Lower lobe of right lung (tissue), 2 donors: Measurements from ENCODE around the gene STIL. TPM values are rescaled to one million over a fixed set of nuclear protein-coding genes. Genes with fewer than 3 reads are reported as not detected.
"Not testable (repeated sequence)": the region's sequence is repeated elsewhere in the genome, so short reads cannot be mapped to it uniquely, and the experiment has no call there.

Source experiments
- ATAC-seq, 2 donors: fragments of 200-7000 bp; cut with Tn5 transposase; one replicate each; pipeline ENCODE4 v1.9.1; 2020 to 2022; ENCODE audit warnings: mild to moderate bottlenecking in 2 of 2, moderate library complexity in 2 of 2
- DNase-seq: peaks from one replicate; pipeline ENCODE4 v3.0.0-alpha.2; 2020
- H3K27ac ChIP-seq: fragments of 200-600 bp; one replicate; pipeline ENCODE4 v1.8.0; 2022
- H3K27me3 ChIP-seq: fragments of 200-600 bp; one replicate; pipeline ENCODE4 v1.8.0; 2022; ENCODE audit warnings: low read depth
- H3K36me3 ChIP-seq: fragments of 200-600 bp; one replicate; pipeline ENCODE4 v1.8.0; 2022; ENCODE audit warnings: mild to moderate bottlenecking
- H3K4me1 ChIP-seq: fragments of 200-600 bp; one replicate; pipeline ENCODE4 v1.8.0; 2022
- H3K4me3 ChIP-seq: fragments of 200-600 bp; one replicate; pipeline ENCODE4 v1.8.0; 2022; ENCODE audit warnings: mild to moderate bottlenecking
- H3K9me3 ChIP-seq: fragments of 200-600 bp; one replicate; pipeline ENCODE4 v1.8.0; 2022
- intact Hi-C: fragments of 100-400 bp; cut with DNase I; formaldehyde crosslinking; loops from one replicate; pipeline ENCODE4 v1.11.0; 2022
- total RNA-seq: library from RNA; stranded (reverse); fragmentation: NEBNext Ultra II Directional; extraction: Animal tissue kit (Norgen Biotek cat#: 25700); gene quantifications from one replicate; pipeline ENCODE4 v1.2.1, GENCODE V29; 2021
- TF ChIP-seq, protein P1 (sequence below): fragments of 200-600 bp; IDR thresholded peaks from one replicate; pipeline ENCODE4 v1.8.0; 2022; ENCODE audit warnings: antibody characterized with exemption, mild to moderate bottlenecking
- donor health status: DM: no; HTN: yes; CAD: no; lungs with severe emphysema.

Gene STIL
- total RNA-seq, 1 donor from 2014 or later: 1.6 TPM

DNA sequence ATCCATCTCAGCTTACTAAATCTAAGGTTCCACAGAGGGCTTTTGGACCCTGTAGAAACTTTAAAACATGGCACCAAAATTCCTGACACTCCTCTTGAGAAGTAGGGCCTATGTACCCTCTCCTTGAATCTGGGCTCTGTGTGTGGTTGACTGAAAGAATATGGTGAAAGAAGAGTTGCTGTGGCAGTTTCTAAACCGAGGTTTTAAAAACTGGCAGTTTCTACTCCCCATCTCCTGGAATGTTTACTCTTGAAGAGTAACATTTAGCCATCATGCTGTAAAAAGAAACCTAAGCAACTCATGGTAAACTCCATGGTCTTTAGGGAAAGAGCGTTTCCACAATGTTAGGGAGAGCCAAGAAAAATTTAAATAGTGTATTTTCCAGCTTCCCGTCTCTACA, 15.0 kb upstream of the STIL start:
- Histone ChIP-seq H3K36me3 (no peaks in the 10 kb centered on the region), H3K27ac (no peak overlapping the region), H3K9me3 (no peaks in the 10 kb centered on the region), H3K4me1 (peaks cover 10% of the 10 kb centered on the region), H3K4me3 (no peak overlapping the region), H3K27me3 (no peaks in the 10 kb centered on the region)
- ATAC-seq: no peak
- intact Hi-C loops: no loop called here
- DNase-seq: no peak
- TF ChIP-seq, protein P1, sequence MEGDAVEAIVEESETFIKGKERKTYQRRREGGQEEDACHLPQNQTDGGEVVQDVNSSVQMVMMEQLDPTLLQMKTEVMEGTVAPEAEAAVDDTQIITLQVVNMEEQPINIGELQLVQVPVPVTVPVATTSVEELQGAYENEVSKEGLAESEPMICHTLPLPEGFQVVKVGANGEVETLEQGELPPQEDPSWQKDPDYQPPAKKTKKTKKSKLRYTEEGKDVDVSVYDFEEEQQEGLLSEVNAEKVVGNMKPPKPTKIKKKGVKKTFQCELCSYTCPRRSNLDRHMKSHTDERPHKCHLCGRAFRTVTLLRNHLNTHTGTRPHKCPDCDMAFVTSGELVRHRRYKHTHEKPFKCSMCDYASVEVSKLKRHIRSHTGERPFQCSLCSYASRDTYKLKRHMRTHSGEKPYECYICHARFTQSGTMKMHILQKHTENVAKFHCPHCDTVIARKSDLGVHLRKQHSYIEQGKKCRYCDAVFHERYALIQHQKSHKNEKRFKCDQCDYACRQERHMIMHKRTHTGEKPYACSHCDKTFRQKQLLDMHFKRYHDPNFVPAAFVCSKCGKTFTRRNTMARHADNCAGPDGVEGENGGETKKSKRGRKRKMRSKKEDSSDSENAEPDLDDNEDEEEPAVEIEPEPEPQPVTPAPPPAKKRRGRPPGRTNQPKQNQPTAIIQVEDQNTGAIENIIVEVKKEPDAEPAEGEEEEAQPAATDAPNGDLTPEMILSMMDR: no peak

DNA sequence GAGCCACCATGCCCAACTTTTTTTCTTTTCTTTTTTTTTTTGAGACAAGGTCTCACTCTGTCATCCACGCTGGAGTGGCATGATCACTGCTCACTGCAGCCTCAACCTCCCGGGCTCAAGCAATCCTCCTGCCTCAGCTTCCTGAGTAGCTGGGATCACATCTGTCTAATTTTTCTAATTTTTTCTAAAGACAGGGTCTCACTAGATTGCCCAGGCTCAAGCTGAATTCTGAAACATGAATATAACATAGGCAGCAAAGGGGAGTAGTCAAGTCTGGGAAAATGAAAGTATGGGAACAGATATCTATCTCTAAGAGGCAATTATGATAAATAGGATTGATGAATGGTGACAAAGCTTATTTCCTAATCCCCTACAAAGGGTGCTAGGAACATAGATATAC, 12.3 kb upstream of the STIL start:
- no peak overlapping the region for H3K27ac ChIP-seq
- H3K4me1 ChIP-seq: no peaks in the 10 kb centered on the region
- H3K27me3 ChIP-seq: no peaks in the 10 kb centered on the region
- intact Hi-C loops: no loop called here
- DNase-seq (no peak), ATAC-seq (no peak)
- TF ChIP-seq, protein P1: no peak
- H3K36me3 ChIP-seq: no peaks in the 10 kb centered on the region
- no peak overlapping the region for H3K4me3 ChIP-seq
- no peaks in the 10 kb centered on the region for H3K9me3 ChIP-seq

DNA sequence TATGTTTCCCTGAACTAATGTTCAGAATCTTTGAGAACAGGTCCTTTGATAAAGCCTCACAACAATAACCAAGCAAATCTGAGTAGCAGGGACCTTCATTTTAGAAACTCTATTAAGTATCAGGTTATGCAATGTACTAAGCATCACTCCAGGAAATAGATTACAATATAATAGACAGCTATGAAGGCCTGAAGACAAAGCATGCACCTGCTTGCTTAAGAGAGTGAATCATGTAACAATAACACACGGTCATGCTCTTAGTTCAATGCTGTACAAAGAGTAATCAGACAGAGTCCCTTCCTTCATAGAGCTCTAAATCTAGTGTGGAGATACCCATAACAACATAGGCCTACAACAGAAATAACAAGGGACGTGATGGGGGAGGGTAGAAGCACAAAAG, 11.6 kb upstream of the STIL start:
- no peak for DNase-seq
- Histone ChIP-seq H3K36me3 (no peaks in the 10 kb centered on the region), H3K27ac (no peak overlapping the region), H3K4me1 (no peaks in the 10 kb centered on the region), H3K4me3 (no peak overlapping the region), H3K27me3 (no peaks in the 10 kb centered on the region), H3K9me3 (no peaks in the 10 kb centered on the region)
- intact Hi-C loops: no loop called here
- no peak for ATAC-seq
- TF ChIP-seq, protein P1: no peak

DNA sequence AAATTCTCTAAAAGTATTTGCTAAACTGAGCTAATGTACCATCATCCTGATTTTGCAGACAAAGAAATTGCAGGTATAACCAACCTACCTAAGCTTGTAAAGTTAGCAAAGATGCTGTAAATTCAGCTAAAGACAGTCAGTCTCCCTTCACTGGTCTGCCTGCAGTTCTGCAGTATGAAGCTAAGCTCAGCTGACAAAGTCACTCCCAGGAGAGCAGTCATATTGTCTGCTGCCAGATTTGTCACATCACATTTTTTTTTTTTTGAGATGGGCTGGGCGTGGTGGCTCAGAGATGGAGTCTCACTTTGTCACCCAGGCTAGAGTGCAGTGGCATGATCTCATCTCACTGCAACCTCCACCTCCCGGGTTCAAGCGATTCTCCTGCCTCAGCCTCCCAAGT, 10.7 kb upstream of the STIL start:
- H3K4me1 ChIP-seq: no peaks in the 10 kb centered on the region
- H3K27ac ChIP-seq: no peak overlapping the region
- ATAC-seq: no peak
- H3K9me3 ChIP-seq: no peaks in the 10 kb centered on the region
- no peaks in the 10 kb centered on the region for H3K27me3 ChIP-seq
- TF ChIP-seq, protein P1: no peak
- intact Hi-C loops: no loop called here
- no peaks in the 10 kb centered on the region for H3K36me3 ChIP-seq
- no peak for DNase-seq
- H3K4me3 ChIP-seq: no peak overlapping the region

DNA sequence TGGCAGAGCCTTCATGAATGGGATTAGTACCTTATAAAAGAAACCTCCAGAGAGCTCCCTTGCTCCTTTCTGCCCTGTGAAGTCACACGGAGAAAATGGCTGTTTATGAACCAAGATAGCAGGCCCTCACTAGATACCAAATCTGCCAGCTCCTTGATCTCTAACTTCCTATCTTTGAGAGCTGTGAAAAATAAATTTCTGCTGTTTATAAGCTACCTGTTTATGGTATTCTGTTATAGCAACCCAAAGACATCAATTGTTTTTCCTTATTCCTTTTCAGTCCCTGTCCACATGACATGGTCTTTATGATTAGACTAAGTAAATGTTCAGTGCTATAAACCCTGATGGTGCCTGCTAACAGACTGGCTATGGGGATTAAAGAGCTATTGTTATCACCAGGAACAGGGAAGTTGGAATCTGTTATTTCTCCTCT, 9.7 kb upstream of the STIL start:
- ATAC-seq (no peak), DNase-seq (no peak)
- no peak overlapping the region for H3K27ac ChIP-seq
- intact Hi-C loops: no loop called here
- no peaks in the 10 kb centered on the region for H3K27me3 ChIP-seq
- TF ChIP-seq, protein P1: no peak
- H3K4me1 ChIP-seq: no peaks in the 10 kb centered on the region
- H3K4me3 ChIP-seq: no peak overlapping the region
- H3K36me3 ChIP-seq: no peaks in the 10 kb centered on the region
- no peaks in the 10 kb centered on the region for H3K9me3 ChIP-seq

DNA sequence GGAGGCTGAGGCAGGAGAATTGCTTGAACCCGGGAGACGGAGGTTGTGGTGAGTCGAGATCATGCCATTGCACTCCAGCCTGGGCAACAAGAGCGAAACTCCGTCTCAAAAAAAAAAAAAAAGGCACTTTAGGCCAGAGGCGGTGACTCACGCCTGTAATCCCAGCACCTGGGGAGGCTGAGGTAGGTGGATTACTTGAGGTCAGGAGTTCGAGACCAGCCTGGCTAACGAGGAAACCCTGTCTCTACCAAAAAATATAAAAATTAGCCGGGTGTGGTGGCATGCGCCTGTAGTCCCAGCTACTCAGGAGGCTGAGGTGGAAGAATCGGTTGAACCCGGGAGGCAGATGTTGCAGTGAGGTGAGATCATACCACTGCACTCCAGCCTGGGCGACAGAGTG, 6.0 kb upstream of the STIL start:
- H3K4me1 ChIP-seq, H3K9me3 ChIP-seq, intact Hi-C loops, H3K4me3 ChIP-seq, H3K27ac ChIP-seq, H3K36me3 ChIP-seq, H3K27me3 ChIP-seq, ATAC-seq, DNase-seq: not testable (repeated sequence)
